Thyroid gland (tissue), 4 donors: ENCODE measurements around the gene PEPD. TPM values are rescaled to one million over a fixed set of nuclear protein-coding genes. Genes with fewer than 3 reads are reported as not detected.

Source experiments
- DNase-seq, 2 donors: peaks; one replicate each; pipeline ENCODE4 v3.0.0-alpha.2; 2019
- H3K27ac ChIP-seq, 3 donors: fragments of 200-600 bp; sonication (generic); 1 replicate in 2 of 3; 2 replicates in 1 of 3; pipeline ENCODE4 v1.5.1; 2016 to 2019; ENCODE audit warnings: mild to moderate bottlenecking in 1 of 3, moderate library complexity in 1 of 3
- H3K27me3 ChIP-seq: fragments of 200-600 bp; sonication (generic); one replicate; pipeline ENCODE4 v1.5.1; 2019
- H3K36me3 ChIP-seq, 2 donors: fragments of 200-600 bp; sonication (generic); one replicate each; pipeline ENCODE4 v1.5.1; 2016 to 2019
- H3K4me1 ChIP-seq, 2 donors: fragments of 200-600 bp; sonication (generic); one replicate each; pipeline ENCODE4 v1.5.1; 2017 to 2019
- H3K4me3 ChIP-seq, 3 donors: fragments of 200-600 bp; sonication (generic); replicated peaks in 1 of 3; 1 replicate in 2 of 3; 2 replicates in 1 of 3; pipeline ENCODE4 v1.5.1; 2016; ENCODE audit warnings: mild to moderate bottlenecking in 1 of 3
- H3K9me3 ChIP-seq: fragments of 200-600 bp; sonication (generic); one replicate; pipeline ENCODE4 v1.5.1; 2017
- POLR2A ChIP-seq, 2 donors: fragments of 450-650 bp; IDR thresholded peaks; one replicate each; pipeline ENCODE4 v1.6.1; 2017; ENCODE audit warnings: antibody characterized with exemption in 2 of 2, mild to moderate bottlenecking in 2 of 2, moderate library complexity in 1 of 2
- WGBS, 2 donors: methylation state at CpG; one replicate each; pipeline ENCODE4 v1.1.5; 2017; 5-methylcytosine and 5-hydroxymethylcytosine counted together
- intact Hi-C: fragments of 100-400 bp; cut with DNase I; formaldehyde crosslinking; loops from one replicate; pipeline ENCODE4 v1.15.1; 2023
- total RNA-seq, 4 donors: library from RNA; depleted of rRNA; stranded (reverse); fragments of >200 nt; gene quantifications; one replicate each; pipeline ENCODE4 v1.2.3, GENCODE V29; 2016
- TF ChIP-seq, protein P1 (sequence below), 6 experiments: fragments of 200-600 bp in 3 of 6; fragments of 450-650 bp in 3 of 6; sonication (generic) in 3 of 6; IDR thresholded peaks; one replicate each; pipeline ENCODE4 v1.5.1; 2016 to 2019; ENCODE audit warnings: antibody characterized with exemption in 6 of 6, mild to moderate bottlenecking in 2 of 6, inconsistent platforms in 1 of 6, moderate library complexity in 1 of 6

PEPD gene
- total RNA-seq, 4 donors from 2014 or later: 76.8 to 121 (median 102) TPM

DNA sequence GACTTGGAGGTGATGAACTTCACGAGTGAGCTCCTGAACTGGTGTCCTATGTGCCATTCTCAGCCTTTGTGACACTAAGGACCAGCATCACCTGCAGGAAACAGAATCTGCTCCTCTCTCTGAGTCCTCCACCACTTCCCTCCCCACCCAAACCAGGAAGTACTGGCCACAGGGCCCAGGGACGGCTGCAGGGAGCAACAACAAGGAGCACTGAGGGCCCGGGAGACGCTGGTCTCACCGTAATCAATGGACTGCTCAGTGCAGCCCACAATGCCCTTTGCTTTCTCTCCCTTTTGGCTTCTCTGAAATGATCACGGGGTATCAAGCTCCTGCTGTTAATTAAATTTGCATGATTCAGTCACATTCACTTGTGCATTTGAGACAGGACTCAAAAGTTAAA is 18.6 kb downstream of the PEPD start:
- TF ChIP-seq POLR2A (IDR thresholded peaks at IDR 0.05): no peak
- TF ChIP-seq, protein P1, sequence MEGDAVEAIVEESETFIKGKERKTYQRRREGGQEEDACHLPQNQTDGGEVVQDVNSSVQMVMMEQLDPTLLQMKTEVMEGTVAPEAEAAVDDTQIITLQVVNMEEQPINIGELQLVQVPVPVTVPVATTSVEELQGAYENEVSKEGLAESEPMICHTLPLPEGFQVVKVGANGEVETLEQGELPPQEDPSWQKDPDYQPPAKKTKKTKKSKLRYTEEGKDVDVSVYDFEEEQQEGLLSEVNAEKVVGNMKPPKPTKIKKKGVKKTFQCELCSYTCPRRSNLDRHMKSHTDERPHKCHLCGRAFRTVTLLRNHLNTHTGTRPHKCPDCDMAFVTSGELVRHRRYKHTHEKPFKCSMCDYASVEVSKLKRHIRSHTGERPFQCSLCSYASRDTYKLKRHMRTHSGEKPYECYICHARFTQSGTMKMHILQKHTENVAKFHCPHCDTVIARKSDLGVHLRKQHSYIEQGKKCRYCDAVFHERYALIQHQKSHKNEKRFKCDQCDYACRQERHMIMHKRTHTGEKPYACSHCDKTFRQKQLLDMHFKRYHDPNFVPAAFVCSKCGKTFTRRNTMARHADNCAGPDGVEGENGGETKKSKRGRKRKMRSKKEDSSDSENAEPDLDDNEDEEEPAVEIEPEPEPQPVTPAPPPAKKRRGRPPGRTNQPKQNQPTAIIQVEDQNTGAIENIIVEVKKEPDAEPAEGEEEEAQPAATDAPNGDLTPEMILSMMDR (IDR thresholded peaks at IDR 0.05): no peak
- no peaks in the 10 kb centered on the region for H3K4me1 ChIP-seq
- H3K27ac ChIP-seq: no peak overlapping the region
- WGBS, 2 donors: 90 to 92% methylated on average over 6 of the region's 6 CpGs
- H3K4me3 ChIP-seq: no peak overlapping the region
- intact Hi-C loops: no loop called here
- H3K27me3 ChIP-seq: no peaks in the 10 kb centered on the region
- no peak for DNase-seq
- no peaks in the 10 kb centered on the region for H3K9me3 ChIP-seq
- H3K36me3 ChIP-seq: peaks cover 12 to 13% of the 10 kb centered on the region in 2 donors

- H3K4me3 ChIP-seq: no peak overlapping the region
- DNase-seq: no peak
- TF ChIP-seq, protein P1 (IDR thresholded peaks at IDR 0.05): no peak
- TF ChIP-seq POLR2A (IDR thresholded peaks at IDR 0.05): no peak
- 94 to 96% methylated on average over 4 of the region's 4 CpGs for WGBS, 2 donors
- H3K36me3 ChIP-seq: peaks cover 12 to 13% of the 10 kb centered on the region in 2 donors
- H3K27me3 ChIP-seq: no peaks in the 10 kb centered on the region
- no peaks in the 10 kb centered on the region for H3K9me3 ChIP-seq
- H3K4me1 ChIP-seq: no peaks in the 10 kb centered on the region
- H3K27ac ChIP-seq: no peak overlapping the region
- intact Hi-C loops: no loop called here
Observed at GRCh38 chr19:33502521-33502920, 19.1 kb downstream of the PEPD start.

DNA sequence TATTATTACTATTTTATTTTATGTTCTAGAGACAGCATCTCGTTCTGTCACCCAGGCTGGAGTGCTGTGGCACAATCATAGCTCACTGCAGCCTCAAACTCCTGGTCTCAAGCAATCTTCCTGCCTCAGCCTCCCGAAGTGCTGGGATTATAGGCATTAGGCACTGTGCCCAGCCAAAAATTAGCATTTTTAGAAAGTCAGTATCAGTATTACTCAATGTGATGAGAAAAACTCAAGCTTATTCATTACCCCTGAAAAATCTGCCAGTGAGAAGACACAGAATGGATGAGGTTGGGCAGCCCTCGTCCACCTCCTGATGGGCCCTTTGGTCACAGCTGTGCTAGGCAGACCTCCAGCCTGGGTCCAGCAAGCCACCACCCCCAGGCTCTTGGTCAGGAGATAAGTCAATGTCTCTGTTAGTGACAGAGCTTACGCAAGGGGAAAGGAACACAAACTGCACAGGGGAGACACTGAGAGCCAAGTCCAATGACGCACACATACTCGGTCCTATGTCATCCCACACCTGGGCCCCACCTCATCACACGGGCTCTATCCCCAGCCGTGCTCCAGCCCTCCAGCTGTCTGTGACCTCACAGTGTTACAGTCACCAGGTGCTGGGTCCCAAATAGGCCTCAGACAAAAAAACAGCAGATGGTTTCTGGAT is 19.8 kb downstream of the PEPD start:
- 89 to 93% methylated on average over 8 of the region's 8 CpGs for whole genome bisulfite sequencing, 2 donors
- no peak for DNase-seq
- Histone ChIP-seq H3K27me3 (no peaks in the 10 kb centered on the region), H3K4me1 (no peaks in the 10 kb centered on the region), H3K27ac (no peak overlapping the region), H3K9me3 (no peaks in the 10 kb centered on the region), H3K4me3 (no peak overlapping the region), H3K36me3 (peaks cover 12 to 13% of the 10 kb centered on the region in 2 donors)
- TF ChIP-seq POLR2A (IDR thresholded peaks at IDR 0.05): no peak
- TF ChIP-seq, protein P1 (IDR thresholded peaks at IDR 0.05): no peak
- intact Hi-C loops: no loop called here

GRCh38 chr19:33500991-33501390 is 20.6 kb downstream of the PEPD start:
- no peak overlapping the region for H3K27ac ChIP-seq
- TF ChIP-seq, protein P1 (IDR thresholded peaks at IDR 0.05): no peak
- TF ChIP-seq POLR2A (IDR thresholded peaks at IDR 0.05): no peak
- H3K4me1 ChIP-seq: no peaks in the 10 kb centered on the region
- intact Hi-C loops: no loop called here
- H3K9me3 ChIP-seq: no peaks in the 10 kb centered on the region
- no peak for DNase-seq
- 98% methylated on average over 5 to 7 of the region's 8 CpGs for WGBS, 2 donors
- H3K27me3 ChIP-seq: no peaks in the 10 kb centered on the region
- H3K4me3 ChIP-seq: no peak overlapping the region
- H3K36me3 ChIP-seq: peaks cover 12 to 13% of the 10 kb centered on the region in 2 donors

DNA sequence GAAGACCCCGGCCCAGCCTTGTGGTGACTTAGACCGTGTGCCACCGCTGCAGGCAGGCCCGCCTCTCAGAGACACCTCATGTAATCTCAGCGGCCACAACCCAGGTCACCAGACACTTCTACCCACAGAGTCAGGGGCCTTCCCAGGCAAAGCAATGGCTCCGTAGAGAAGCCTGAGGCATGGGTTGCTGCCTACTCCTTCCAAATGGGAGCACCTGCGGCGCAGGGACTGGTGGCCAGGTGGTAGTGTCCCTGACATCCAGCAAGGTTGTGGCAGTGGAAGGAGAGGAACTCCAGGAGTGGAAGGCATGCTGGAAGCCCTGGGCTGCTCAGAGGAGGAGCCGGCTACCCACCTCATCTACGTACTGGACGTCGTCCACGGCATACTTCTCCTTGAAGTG is 21.0 kb downstream of the PEPD start:
- WGBS, 2 donors: 95 to 99% methylated on average over 8 to 13 of the region's 13 CpGs
- TF ChIP-seq POLR2A (IDR thresholded peaks at IDR 0.05): no peak
- TF ChIP-seq, protein P1 (IDR thresholded peaks at IDR 0.05): no peak
- intact Hi-C loops: no loop called here
- Histone ChIP-seq H3K9me3 (no peaks in the 10 kb centered on the region), H3K27me3 (no peaks in the 10 kb centered on the region), H3K36me3 (peaks cover 12 to 13% of the 10 kb centered on the region in 2 donors), H3K4me1 (no peaks in the 10 kb centered on the region), H3K27ac (no peak overlapping the region), H3K4me3 (no peak overlapping the region)
- no peak for DNase-seq
